ENCODE results near the gene FOXJ2.

DNA sequence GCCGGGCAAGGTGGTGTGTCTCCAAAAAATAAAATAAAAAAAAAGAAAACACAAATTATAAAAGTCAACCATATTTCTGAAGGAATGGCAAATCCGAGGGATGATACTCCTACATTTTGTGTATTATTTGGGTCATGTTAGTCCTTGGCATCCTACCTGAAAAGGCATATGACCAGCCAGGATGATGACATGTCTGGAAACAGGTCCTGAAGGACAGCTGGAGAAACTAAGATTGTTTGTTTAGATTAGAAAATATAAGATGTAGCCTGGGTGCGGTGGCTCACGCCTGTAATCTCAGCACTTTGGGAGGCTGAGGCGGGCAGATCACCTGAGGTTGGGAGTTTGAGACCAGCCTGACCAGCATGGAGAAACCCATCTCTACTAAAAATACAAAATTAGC is 47.6 kb upstream of the FOXJ2 start:
- TF ChIP-seq, protein P1, sequence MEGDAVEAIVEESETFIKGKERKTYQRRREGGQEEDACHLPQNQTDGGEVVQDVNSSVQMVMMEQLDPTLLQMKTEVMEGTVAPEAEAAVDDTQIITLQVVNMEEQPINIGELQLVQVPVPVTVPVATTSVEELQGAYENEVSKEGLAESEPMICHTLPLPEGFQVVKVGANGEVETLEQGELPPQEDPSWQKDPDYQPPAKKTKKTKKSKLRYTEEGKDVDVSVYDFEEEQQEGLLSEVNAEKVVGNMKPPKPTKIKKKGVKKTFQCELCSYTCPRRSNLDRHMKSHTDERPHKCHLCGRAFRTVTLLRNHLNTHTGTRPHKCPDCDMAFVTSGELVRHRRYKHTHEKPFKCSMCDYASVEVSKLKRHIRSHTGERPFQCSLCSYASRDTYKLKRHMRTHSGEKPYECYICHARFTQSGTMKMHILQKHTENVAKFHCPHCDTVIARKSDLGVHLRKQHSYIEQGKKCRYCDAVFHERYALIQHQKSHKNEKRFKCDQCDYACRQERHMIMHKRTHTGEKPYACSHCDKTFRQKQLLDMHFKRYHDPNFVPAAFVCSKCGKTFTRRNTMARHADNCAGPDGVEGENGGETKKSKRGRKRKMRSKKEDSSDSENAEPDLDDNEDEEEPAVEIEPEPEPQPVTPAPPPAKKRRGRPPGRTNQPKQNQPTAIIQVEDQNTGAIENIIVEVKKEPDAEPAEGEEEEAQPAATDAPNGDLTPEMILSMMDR (IDR thresholded peaks at IDR 0.05; ENCODE audit: low read length), result no peak
- TF ChIP-seq EZH2 (optimal IDR thresholded peaks at IDR 0.05; ENCODE audit: low read depth, low read length) (no peak), EZH2phosphoT487 (IDR thresholded peaks at IDR 0.05; ENCODE audit: low read length) (no peak)
